Transverse colon (tissue), 3 donors: ENCODE results near the gene MYH16.

Source experiments
- CTCF ChIP-seq, 5 experiments: fragments of 200-600 bp in 3 of 5; fragments of 450-650 bp in 2 of 5; sonication (generic) in 3 of 5; IDR thresholded peaks; 1 replicate in 2 of 5; 2 replicates in 3 of 5; pipeline ENCODE4 v1.5.1; 2016 to 2017; ENCODE audit warnings: antibody characterized with exemption in 5 of 5, inconsistent platforms in 3 of 5, mild to moderate bottlenecking in 2 of 5, moderate library complexity in 1 of 5
- EP300 ChIP-seq: sonication (generic); formaldehyde crosslinking; IDR thresholded peaks from one replicate; pipeline ENCODE4 v1.6.1; 2017; ENCODE audit warnings: antibody characterized with exemption, low read depth

GRCh38 chr7:99272476-99273045 lies at the start of gene MYH16:
- TF ChIP-seq EP300, result no peak
- TF ChIP-seq CTCF (IDR thresholded peaks at IDR 0.05), result no peak
